ENCODE data around the gene MRFAP1L1. TPM values are rescaled to one million over a fixed set of nuclear protein-coding genes. Genes with fewer than 3 reads are reported as not detected.

The MRFAP1L1 gene
- total and polyA plus RNA-seq, 11 donors: 38.2 to 77.2 (median 43.9) TPM

GRCh38 chr4:6730603-6731317 is 21.1 kb upstream of the MRFAP1L1 start:
- Histone ChIP-seq H3K27me3 (no peaks in the 10 kb centered on the region), H3K4me1 (peaks cover 0 to 16% (median 8%) of the 10 kb centered on the region in 12 donors), H3K9me3 (no peaks in the 10 kb centered on the region), H3K27ac (peak overlapping the region in 5 of 12 donors; percentile 5 to 49 (median 39)), H3K36me3 (no peaks in the 10 kb centered on the region), H3K4me3 (no peak overlapping the region)
- intact Hi-C loops (cut with DNase I): no loop called here
- TF ChIP-seq POLR2A (IDR thresholded peaks at IDR 0.05) (no peak), CTCF (IDR thresholded peaks at IDR 0.05) (no peak)
- no peak for ATAC-seq
- 62 to 73% (median 70%) methylated on average over 15 to 20 of the region's 20 CpGs for WGBS, 4 donors
- no peak for DNase-seq

- H3K36me3 ChIP-seq: no peaks in the 10 kb centered on the region
- ATAC-seq (no peak), DNase-seq (no peak)
- H3K4me3 ChIP-seq: no peak overlapping the region
- no peak for TF ChIP-seq POLR2A (IDR thresholded peaks at IDR 0.05)
- no peak for TF ChIP-seq CTCF (IDR thresholded peaks at IDR 0.05)
- no peak overlapping the region for H3K27ac ChIP-seq
- 74 to 93% (median 80%) methylated on average over 15 of the region's 15 CpGs for WGBS, 4 donors
- no peaks in the 10 kb centered on the region for H3K9me3 ChIP-seq
- H3K4me1 ChIP-seq: peaks cover 0 to 16% (median 8%) of the 10 kb centered on the region in 12 donors
- H3K27me3 ChIP-seq: no peaks in the 10 kb centered on the region
- intact Hi-C loops (cut with DNase I): loop anchor here in 3 of 10 donors (5.0 to 10.0 kb wide), 2 partner anchors 39 to 46 kb away; no protein-coding TSS in a partner anchor
Observed at GRCh38 chr4:6728320-6729029, 18.8 kb upstream of the MRFAP1L1 start.

GRCh38 chr4:6727943-6728250 is 18.2 kb upstream of the MRFAP1L1 start:
- Histone ChIP-seq H3K9me3 (no peaks in the 10 kb centered on the region), H3K4me3 (no peak overlapping the region), H3K4me1 (peaks cover 0 to 13% (median 6%) of the 10 kb centered on the region in 12 donors), H3K27ac (no peak overlapping the region), H3K27me3 (no peaks in the 10 kb centered on the region), H3K36me3 (no peaks in the 10 kb centered on the region)
- ATAC-seq (no peak), DNase-seq (no peak)
- intact Hi-C loops (cut with DNase I): loop anchor here in 3 of 10 donors (5.0 to 10.0 kb wide), 2 partner anchors 39 to 47 kb away; no protein-coding TSS in a partner anchor
- 50 to 68% (median 56%) methylated on average over 3 of the region's 3 CpGs for WGBS, 4 donors
- TF ChIP-seq POLR2A (IDR thresholded peaks at IDR 0.05) (no peak), CTCF (IDR thresholded peaks at IDR 0.05) (no peak)

All from heart left ventricle (tissue), 16 donors.